Measurements from ENCODE around the gene PDCD6IP. TPM values are rescaled to one million over a fixed set of nuclear protein-coding genes. Genes with fewer than 3 reads are reported as not detected.
"Not testable (repeated sequence)": the region's sequence is repeated elsewhere in the genome, so short reads cannot be mapped to it uniquely, and the experiment has no call there.

The PDCD6IP gene
- total and polyA plus RNA-seq, 5 donors: 31.5 to 141 (median 128) TPM

GRCh38 chr3:33775363-33775762, 23.1 kb upstream of the PDCD6IP start:
- no peak for ATAC-seq
- DNase-seq: no peak
- intact Hi-C loops (cut with DNase I): loop anchor here in 1 of 4 donors (5.0 kb wide), 1 partner anchor 138 kb away; no protein-coding TSS in a partner anchor
- Histone ChIP-seq H3K4me1 (ENCODE audit: control insufficient read depth, insufficient read depth, low read length) (no peaks in the 10 kb centered on the region), H3K4me3 (ENCODE audit: low read length) (no peak overlapping the region), H3K27ac (ENCODE audit: low read length) (no peak overlapping the region), H3K27me3 (ENCODE audit: control insufficient read depth, insufficient read depth) (no peaks in the 10 kb centered on the region), H3K9me3 (ENCODE audit: control insufficient read depth, low read length) (no peaks in the 10 kb centered on the region)
- WGBS: 89% methylated on average over 3 of the region's 3 CpGs

- WGBS: 88% methylated on average over 3 of the region's 3 CpGs
- no peak overlapping the region for H3K4me3 ChIP-seq (ENCODE audit: low read length)
- H3K4me1 ChIP-seq (ENCODE audit: control insufficient read depth, insufficient read depth, low read length): no peaks in the 10 kb centered on the region
- DNase-seq: no peak
- H3K27ac ChIP-seq (ENCODE audit: low read length): no peak overlapping the region
- no peaks in the 10 kb centered on the region for H3K9me3 ChIP-seq (ENCODE audit: control insufficient read depth, low read length)
- no peaks in the 10 kb centered on the region for H3K27me3 ChIP-seq (ENCODE audit: control insufficient read depth, insufficient read depth)
- no peak for ATAC-seq
- intact Hi-C loops (cut with DNase I): loop anchor here in 1 of 4 donors (5.0 kb wide), 1 partner anchor 141 kb away; no protein-coding TSS in a partner anchor
Observed at GRCh38 chr3:33777996-33778395, 20.4 kb upstream of the PDCD6IP start.

GRCh38 chr3:33779751-33780150, 18.7 kb upstream of the PDCD6IP start:
- Histone ChIP-seq H3K9me3 (ENCODE audit: control insufficient read depth, low read length) (no peaks in the 10 kb centered on the region), H3K4me1 (ENCODE audit: control insufficient read depth, insufficient read depth, low read length) (no peaks in the 10 kb centered on the region), H3K27ac (ENCODE audit: low read length) (no peak overlapping the region), H3K4me3 (ENCODE audit: low read length) (no peak overlapping the region), H3K27me3 (ENCODE audit: control insufficient read depth, insufficient read depth) (no peaks in the 10 kb centered on the region)
- DNase-seq (no peak), ATAC-seq (no peak)
- intact Hi-C loops (cut with DNase I): loop anchor here in 1 of 4 donors (5.0 kb wide), 1 partner anchor 142 kb away; no protein-coding TSS in a partner anchor
- WGBS: 58% methylated on average over 3 of the region's 3 CpGs

GRCh38 chr3:33781413-33781812, 17.0 kb upstream of the PDCD6IP start:
- H3K9me3 ChIP-seq (ENCODE audit: control insufficient read depth, low read length); H3K4me1 ChIP-seq (ENCODE audit: control insufficient read depth, insufficient read depth, low read length); H3K27ac ChIP-seq (ENCODE audit: low read length); ATAC-seq; DNase-seq; H3K27me3 ChIP-seq (ENCODE audit: control insufficient read depth, insufficient read depth); H3K4me3 ChIP-seq (ENCODE audit: low read length); intact Hi-C loops (cut with DNase I): not testable (repeated sequence)
- whole genome bisulfite sequencing: 95% methylated on average over 6 of the region's 6 CpGs

- Histone ChIP-seq H3K4me1 (ENCODE audit: control insufficient read depth, insufficient read depth, low read length) (no peaks in the 10 kb centered on the region), H3K9me3 (ENCODE audit: control insufficient read depth, low read length) (no peaks in the 10 kb centered on the region), H3K27me3 (ENCODE audit: control insufficient read depth, insufficient read depth) (no peaks in the 10 kb centered on the region), H3K27ac (ENCODE audit: low read length) (no peak overlapping the region), H3K4me3 (ENCODE audit: low read length) (peak overlapping the region; percentile 33)
- DNase-seq (no peak), ATAC-seq (no peak)
- 48% methylated on average over 7 of the region's 7 CpGs for WGBS
- intact Hi-C loops (cut with DNase I): loop anchor here in 3 of 4 donors (5.0 kb wide), 2 partner anchors 69 to 149 kb away; partner anchors contain the start of gene CLASP2 (in 1 of the 3)
Observed at GRCh38 chr3:33786565-33787327, 11.7 kb upstream of the PDCD6IP start.

- Histone ChIP-seq H3K4me1 (ENCODE audit: control insufficient read depth, insufficient read depth, low read length) (no peaks in the 10 kb centered on the region), H3K27ac (ENCODE audit: low read length) (no peak overlapping the region), H3K4me3 (ENCODE audit: low read length) (peak overlapping the region; percentile 33), H3K27me3 (ENCODE audit: control insufficient read depth, insufficient read depth) (no peaks in the 10 kb centered on the region), H3K9me3 (ENCODE audit: control insufficient read depth, low read length) (no peaks in the 10 kb centered on the region)
- WGBS: 5% methylated on average over 15 of the region's 15 CpGs
- DNase-seq: peak; percentile 27 to 64 (median 62)
- peak; percentile 87 to 93 for ATAC-seq
- intact Hi-C loops (cut with DNase I): loop anchor here in 3 of 4 donors (5.0 kb wide), 2 partner anchors 70 to 150 kb away; partner anchors contain the start of gene CLASP2 (in 1 of the 3)
Observed at GRCh38 chr3:33787328-33788009, 11.0 kb upstream of the PDCD6IP start.

- Histone ChIP-seq H3K4me3 (ENCODE audit: low read length) (no peak overlapping the region), H3K4me1 (ENCODE audit: control insufficient read depth, insufficient read depth, low read length) (no peaks in the 10 kb centered on the region), H3K9me3 (ENCODE audit: control insufficient read depth, low read length) (no peaks in the 10 kb centered on the region), H3K27me3 (ENCODE audit: control insufficient read depth, insufficient read depth) (no peaks in the 10 kb centered on the region), H3K27ac (ENCODE audit: low read length) (no peak overlapping the region)
- intact Hi-C loops (cut with DNase I): loop anchor here in 3 of 4 donors (5.0 kb wide), 2 partner anchors 72 to 152 kb away; partner anchors contain the start of gene CLASP2 (in 1 of the 3)
- no peak for ATAC-seq
- 61% methylated on average over 4 of the region's 4 CpGs for WGBS
- no peak for DNase-seq
Observed at GRCh38 chr3:33789183-33789954, 9.1 kb upstream of the PDCD6IP start.

- H3K9me3 ChIP-seq (ENCODE audit: control insufficient read depth, low read length): no peaks in the 10 kb centered on the region
- intact Hi-C loops (cut with DNase I): no loop called here
- no peak overlapping the region for H3K4me3 ChIP-seq (ENCODE audit: low read length)
- no peak for DNase-seq
- no peak for ATAC-seq
- no peaks in the 10 kb centered on the region for H3K27me3 ChIP-seq (ENCODE audit: control insufficient read depth, insufficient read depth)
- H3K27ac ChIP-seq (ENCODE audit: low read length): no peak overlapping the region
- 95% methylated on average over 3 of the region's 3 CpGs for WGBS
- H3K4me1 ChIP-seq (ENCODE audit: control insufficient read depth, insufficient read depth, low read length): no peaks in the 10 kb centered on the region
Observed at GRCh38 chr3:33790091-33790490, 8.3 kb upstream of the PDCD6IP start.

GRCh38 chr3:33791477-33792166, 6.8 kb upstream of the PDCD6IP start:
- ATAC-seq (peak in 1 of 2 donors; percentile 36), DNase-seq (no peak)
- H3K4me3 ChIP-seq (ENCODE audit: low read length): no peak overlapping the region
- intact Hi-C loops (cut with DNase I): no loop called here
- 62% methylated on average over 4 of the region's 4 CpGs for WGBS
- no peak overlapping the region for H3K27ac ChIP-seq (ENCODE audit: low read length)
- H3K9me3 ChIP-seq (ENCODE audit: control insufficient read depth, low read length): no peaks in the 10 kb centered on the region
- H3K27me3 ChIP-seq (ENCODE audit: control insufficient read depth, insufficient read depth): no peaks in the 10 kb centered on the region
- H3K4me1 ChIP-seq (ENCODE audit: control insufficient read depth, insufficient read depth, low read length): no peaks in the 10 kb centered on the region

- Histone ChIP-seq H3K4me3 (ENCODE audit: low read length) (no peak overlapping the region), H3K27ac (ENCODE audit: low read length) (no peak overlapping the region), H3K4me1 (ENCODE audit: control insufficient read depth, insufficient read depth, low read length) (no peaks in the 10 kb centered on the region), H3K27me3 (ENCODE audit: control insufficient read depth, insufficient read depth) (no peaks in the 10 kb centered on the region), H3K9me3 (ENCODE audit: control insufficient read depth, low read length) (no peaks in the 10 kb centered on the region)
- intact Hi-C loops (cut with DNase I): no loop called here
- WGBS: 85% methylated on average over 5 of the region's 5 CpGs
- DNase-seq: no peak
- no peak for ATAC-seq
Observed at GRCh38 chr3:33792167-33792892, 6.1 kb upstream of the PDCD6IP start.
